H9 (cell line): ENCODE data around the gene PIAS1. TPM values are rescaled to one million over a fixed set of nuclear protein-coding genes. Genes with fewer than 3 reads are reported as not detected.
A peak's percentile ranks its signal among the peaks of the same experiment; 100 is the strongest.

Source experiments
- DNase-seq: peaks from one replicate; pipeline ENCODE4 v3.0.0-alpha.2; 2017
- H2AFZ ChIP-seq: one replicate; pipeline ENCODE4 v1.6.1; 2013; ENCODE audit warnings: mild to moderate bottlenecking, low read length, control low read depth, moderate library complexity
- H2AK5ac ChIP-seq: 2 replicates; pipeline ENCODE4 v1.6.1; 2013; ENCODE audit warnings: low read length, control low read depth, mixed read lengths; ENCODE audit not compliant: insufficient read length
- H2BK120ac ChIP-seq: one replicate; pipeline ENCODE4 v1.6.1; 2013; ENCODE audit warnings: low read depth, mild to moderate bottlenecking, low read length, control low read depth, inconsistent platforms; ENCODE audit not compliant: poor library complexity, severe bottlenecking
- H2BK12ac ChIP-seq: 2 replicates; pipeline ENCODE4 v1.6.1; 2013; ENCODE audit warnings: low read length, control low read depth, mixed read lengths, low read depth; ENCODE audit not compliant: insufficient read length
- H2BK15ac ChIP-seq: 2 replicates; pipeline ENCODE4 v1.6.1; 2013; ENCODE audit warnings: low read depth, low read length, control low read depth
- H2BK20ac ChIP-seq: one replicate; pipeline ENCODE4 v1.6.1; 2013; ENCODE audit warnings: low read depth, mild to moderate bottlenecking, low read length, control low read depth, inconsistent platforms; ENCODE audit not compliant: poor library complexity, severe bottlenecking
- H2BK5ac ChIP-seq: 2 replicates; pipeline ENCODE4 v1.6.1; 2013; ENCODE audit warnings: low read length, control low read depth, mixed read lengths; ENCODE audit not compliant: insufficient read length
- H3K14ac ChIP-seq: 2 replicates; pipeline ENCODE4 v1.6.1; 2013; ENCODE audit warnings: low read length, control low read depth; ENCODE audit not compliant: insufficient read depth
- H3K18ac ChIP-seq: 2 replicates; pipeline ENCODE4 v1.6.1; 2013; ENCODE audit warnings: low read depth, mild to moderate bottlenecking, mixed read lengths, low read length, control low read depth; ENCODE audit not compliant: insufficient read length
- H3K23ac ChIP-seq: 2 replicates; pipeline ENCODE4 v1.6.1; 2013; ENCODE audit warnings: low read length, control low read depth, mixed read lengths, low read depth; ENCODE audit not compliant: insufficient read length
- H3K23me2 ChIP-seq: 2 replicates; pipeline ENCODE4 v1.6.1; 2013; ENCODE audit warnings: low read depth, mild to moderate bottlenecking, mixed read lengths, low read length, control low read depth; ENCODE audit not compliant: insufficient read length, poor library complexity, severe bottlenecking
- H3K27ac ChIP-seq: 2 replicates; pipeline ENCODE4 v1.5.1; 2013; ENCODE audit warnings: low read length, control low read depth, mixed read lengths, low read depth; ENCODE audit not compliant: insufficient read length
- H3K27me3 ChIP-seq: 2 replicates; pipeline ENCODE4 v1.6.1; 2013; ENCODE audit warnings: low read length, control low read depth, inconsistent platforms; ENCODE audit not compliant: insufficient read depth
- H3K4ac ChIP-seq: 2 replicates; pipeline ENCODE4 v1.6.1; 2013; ENCODE audit warnings: low read depth, mild to moderate bottlenecking, control low read depth, inconsistent platforms, low read length, moderate library complexity
- H3K4me1 ChIP-seq: 2 replicates; pipeline ENCODE4 v1.6.1; 2013; ENCODE audit warnings: low read length, control low read depth, inconsistent platforms; ENCODE audit not compliant: insufficient read depth
- H3K4me2 ChIP-seq: 2 replicates; pipeline ENCODE4 v1.6.1; 2013; ENCODE audit warnings: low read length, control low read depth, mixed read lengths; ENCODE audit not compliant: insufficient read length, insufficient read depth
- H3K56ac ChIP-seq: 2 replicates; pipeline ENCODE4 v1.6.1; 2013; ENCODE audit warnings: low read depth, mild to moderate bottlenecking, mixed read lengths, low read length, control low read depth; ENCODE audit not compliant: insufficient read length
- H3K79me1 ChIP-seq: 2 replicates; pipeline ENCODE4 v1.6.1; 2013; ENCODE audit warnings: low read depth, mild to moderate bottlenecking, moderate library complexity, low read length, control low read depth, inconsistent platforms; ENCODE audit not compliant: insufficient read depth, poor library complexity, severe bottlenecking
- H3K79me2 ChIP-seq: 2 replicates; pipeline ENCODE4 v1.6.1; 2013; ENCODE audit warnings: low read length, control low read depth, inconsistent platforms; ENCODE audit not compliant: insufficient read depth
- H3K9ac ChIP-seq: 2 replicates; pipeline ENCODE4 v1.6.1; 2013; ENCODE audit warnings: low read length, control low read depth, mixed read lengths; ENCODE audit not compliant: insufficient read length; ENCODE audit errors: extremely low read depth
- H3K9me3 ChIP-seq: one replicate; pipeline ENCODE4 v1.6.1; 2013; ENCODE audit warnings: low read depth, low read length, inconsistent platforms; ENCODE audit not compliant: control insufficient read depth
- H3T11ph ChIP-seq: one replicate; pipeline ENCODE4 v1.6.1; 2013; ENCODE audit warnings: mild to moderate bottlenecking, low read length, control low read depth, inconsistent platforms
- H4K20me1 ChIP-seq: one replicate; pipeline ENCODE4 v1.6.1; 2013; ENCODE audit not compliant: control insufficient read depth, insufficient read length, insufficient read depth
- H4K5ac ChIP-seq: 2 replicates; pipeline ENCODE4 v1.6.1; 2013; ENCODE audit warnings: low read depth, mild to moderate bottlenecking, mixed read lengths, low read length, control low read depth; ENCODE audit not compliant: insufficient read length
- H4K8ac ChIP-seq: replicated peaks from 2 replicates; pipeline ENCODE4 v1.6.1; 2013; ENCODE audit warnings: low read length, control low read depth, mixed read lengths, low read depth; ENCODE audit not compliant: insufficient read length
- H4K91ac ChIP-seq: 2 replicates; pipeline ENCODE4 v1.6.1; 2013; ENCODE audit warnings: low read depth, mild to moderate bottlenecking, moderate library complexity, mixed read lengths, low read length, control low read depth; ENCODE audit not compliant: insufficient read length
- H3K27ac Mint-ChIP-seq, 3 experiments: 2 replicates in 2 of 3; 3 replicates in 1 of 3; pipeline ENCODE4 v1.8.0; 2020 to 2021; ENCODE audit warnings: mixed read lengths in 3 of 3, mild to moderate bottlenecking in 1 of 3, moderate library complexity in 1 of 3
- H3K27me3 Mint-ChIP-seq: 2 replicates; pipeline ENCODE4 v1.8.0; 2021; ENCODE audit warnings: low read depth, mild to moderate bottlenecking, moderate library complexity, mixed read lengths
- H3K36me3 Mint-ChIP-seq, 3 experiments: 2 replicates in 2 of 3; 3 replicates in 1 of 3; pipeline ENCODE4 v1.8.0; 2020 to 2021; ENCODE audit warnings: low read depth in 3 of 3, mixed read lengths in 3 of 3; ENCODE audit not compliant: insufficient read depth in 1 of 3
- H3K4me1 Mint-ChIP-seq, 2 experiments: 2 replicates each; pipeline ENCODE4 v1.8.0; 2020; ENCODE audit warnings: mixed read lengths in 2 of 2
- H3K4me3 Mint-ChIP-seq, 2 experiments: 2 replicates in 1 of 2; 3 replicates in 1 of 2; pipeline ENCODE4 v1.8.0; 2020 to 2021; ENCODE audit warnings: mild to moderate bottlenecking in 2 of 2, mixed read lengths in 2 of 2, moderate library complexity in 1 of 2
- H3K9me3 Mint-ChIP-seq, 2 experiments: 2 replicates in 1 of 2; 3 replicates in 1 of 2; pipeline ENCODE4 v1.8.0; 2020; ENCODE audit warnings: mild to moderate bottlenecking in 2 of 2, mixed read lengths in 2 of 2, moderate library complexity in 1 of 2
- CTCF ChIP-seq: fragments of 200-600 bp; sonication (generic); conservative IDR thresholded peaks from 3 replicates; pipeline ENCODE4 v1.8.0; 2021; ENCODE audit warnings: antibody characterized with exemption, mild to moderate bottlenecking
- WGBS: extraction: QIAGEN DNeasy Blood & Tissue Kit; methylation state at CpG from one replicate; pipeline ENCODE4 v1.1.7; 2013; ENCODE audit warnings: missing lambda C conversion rate, low lambda C conversion rate, mixed read lengths; ENCODE audit not compliant: insufficient read length; ENCODE audit errors: extremely low coverage; 5-methylcytosine and 5-hydroxymethylcytosine counted together
- total RNA-seq: library from RNA; stranded (reverse); gene quantifications from 2 replicates; pipeline ENCODE4 v1.2.1, GENCODE V29; 2021

PIAS1 gene
- total RNA-seq, 1 experiment from 2014 or later, result 31.1 TPM

DNA sequence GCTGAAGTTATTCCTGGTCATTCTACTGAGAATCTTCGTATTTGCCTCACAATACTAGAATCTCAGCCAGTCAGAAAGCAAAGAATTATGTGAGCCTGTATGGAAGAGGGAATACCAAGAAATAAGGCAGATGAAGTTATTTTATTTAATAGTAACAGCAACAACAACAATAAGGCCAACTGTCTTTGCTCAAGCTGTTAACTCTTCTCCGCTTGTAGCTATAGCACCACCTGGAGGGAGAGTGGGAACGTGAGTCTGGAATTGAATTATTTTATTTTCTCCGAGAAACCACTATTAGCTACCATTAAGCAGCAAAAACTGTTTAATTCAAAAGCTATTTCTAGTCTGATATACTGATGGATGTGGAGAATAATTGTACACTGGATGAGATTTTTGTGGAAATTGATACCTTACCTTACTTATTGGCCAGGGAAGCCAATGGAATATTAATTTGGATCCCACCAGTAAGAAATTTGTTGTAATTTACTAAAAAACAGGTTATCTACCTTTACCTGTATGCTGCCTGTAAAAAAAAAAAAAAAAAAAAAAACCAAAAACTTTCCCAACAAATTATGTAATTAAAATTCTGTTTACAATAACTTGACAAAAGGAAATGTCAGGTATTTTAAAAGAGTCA is 100.9 kb downstream of the PIAS1 start:
- Mint-ChIP-seq H3K4me3 (no peak overlapping the region), H3K9me3 (0 out of 5 replicates have a peak, but pooled peaks cover under 1% of the 10 kb centered on the region in 2 experiments), H3K36me3 (peaks cover 2 to 7% (median 2%) of the 10 kb centered on the region in 3 experiments), H3K27me3 (no peaks in the 10 kb centered on the region), H3K27ac (peak overlapping the region in 1 of 3 experiments; percentile 64; a peak in 1 of 7 replicates), H3K4me1 (no peaks in the 10 kb centered on the region)
- Histone ChIP-seq H3K9me3 (no peaks in the 10 kb centered on the region), H3K56ac (no peak overlapping the region), H4K8ac (no peak overlapping the region), H2BK15ac (no peak overlapping the region), H3K27ac (no peak overlapping the region), H3K9ac (no peak overlapping the region), H2BK5ac (no peak overlapping the region), H3K4ac (no peak overlapping the region), H4K20me1 (no peaks in the 10 kb centered on the region), H4K91ac (no peak overlapping the region), H3K4me2 (no peak overlapping the region), H3K79me2 (no peaks in the 10 kb centered on the region), H3K23me2 (no peaks in the 10 kb centered on the region), H3K4me1 (no peaks in the 10 kb centered on the region), H2AFZ (no peak overlapping the region), H3T11ph (no peak overlapping the region), H2BK120ac (no peak overlapping the region), H3K79me1 (no peaks in the 10 kb centered on the region), H2AK5ac (no peak overlapping the region), H3K27me3 (no peaks in the 10 kb centered on the region), H2BK20ac (no peak overlapping the region), H4K5ac (no peak overlapping the region), H3K23ac (no peak overlapping the region), H3K18ac (no peak overlapping the region), H3K14ac (no peak overlapping the region), H2BK12ac (no peak overlapping the region)
- no peak for DNase-seq
- WGBS, result no CpG with 5 or more reads among the region's 4 CpGs
- peak; percentile 87 for TF ChIP-seq CTCF
